Small intestine (tissue), 7 donors: Measurements from ENCODE around the gene ADAMTS2. TPM values are rescaled to one million over a fixed set of nuclear protein-coding genes. Genes with fewer than 3 reads are reported as not detected.
"Not testable (repeated sequence)": the region's sequence is repeated elsewhere in the genome, so short reads cannot be mapped to it uniquely, and the experiment has no call there.

Source experiments
- DNase-seq, 2 donors: peaks; one replicate each; pipeline versions ENCODE4 v3.0.0 to v3.0.0-alpha.2; 2013
- FAIRE-seq: peaks from 2 replicates; lab custom pipeline; 2012; peaks lifted over from hg19 to GRCh38; lab: Jason Lieb, UNC
- H3K27ac ChIP-seq, 3 donors: one replicate each; pipeline ENCODE4 v1.5.1; 2013; ENCODE audit warnings: low read length in 2 of 3, mild to moderate bottlenecking in 2 of 3, control low read depth in 1 of 3, inconsistent platforms in 1 of 3, low read depth in 1 of 3, moderate library complexity in 1 of 3
- H3K27me3 ChIP-seq, 3 donors: one replicate each; pipeline ENCODE4 v1.6.1; 2013; ENCODE audit warnings: low read length in 3 of 3, inconsistent platforms in 1 of 3; ENCODE audit not compliant: control insufficient read depth in 3 of 3, insufficient read depth in 3 of 3
- H3K36me3 ChIP-seq, 3 donors: one replicate each; pipeline ENCODE4 v1.6.1; 2013; ENCODE audit warnings: low read length in 3 of 3, inconsistent platforms in 1 of 3, low read depth in 1 of 3, mild to moderate bottlenecking in 1 of 3, moderate library complexity in 1 of 3; ENCODE audit not compliant: control insufficient read depth in 3 of 3, insufficient read depth in 2 of 3
- H3K4me1 ChIP-seq, 3 donors: one replicate each; pipeline ENCODE4 v1.6.1; 2013; ENCODE audit warnings: low read length in 2 of 3, inconsistent platforms in 1 of 3, low read depth in 1 of 3, mild to moderate bottlenecking in 1 of 3, moderate library complexity in 1 of 3; ENCODE audit not compliant: control insufficient read depth in 3 of 3, insufficient read depth in 2 of 3
- H3K4me3 ChIP-seq, 3 donors: one replicate each; pipeline ENCODE4 v1.5.1; 2013; ENCODE audit warnings: low read length in 3 of 3, control low read depth in 1 of 3, inconsistent platforms in 1 of 3, low read depth in 1 of 3, mild to moderate bottlenecking in 1 of 3, moderate library complexity in 1 of 3
- H3K9me3 ChIP-seq, 2 donors: one replicate each; pipeline ENCODE4 v1.6.1; 2013; ENCODE audit warnings: low read depth in 1 of 2, low read length in 1 of 2; ENCODE audit not compliant: control insufficient read depth in 2 of 2, insufficient read depth in 1 of 2
- WGBS, 3 donors: extraction: QIAGEN DNeasy Blood & Tissue Kit; methylation state at CpG; one replicate each; pipeline ENCODE4 v1.1.7; 2013; 5-methylcytosine and 5-hydroxymethylcytosine counted together
- polyA plus RNA-seq, 4 donors: library from polyadenylated mRNA; stranded (reverse) in 3 of 4; unstranded in 1 of 4; fragments of 200-250 nt in 3 of 4; fragments of 120-200 nt in 1 of 4; gene quantifications; one replicate each; pipeline versions ENCODE4 v1.2.1 to v1.2.3, GENCODE V29; 2013
- donor health status: healthy with polysubstance abuse.
- donor health status: control.
- donor health status: control.
- donor health status: Bipolar disorder and iron deficiency.
- donor health status: healthy.

Gene ADAMTS2
- polyA plus RNA-seq, 4 donors = 0.22 to 6.3 (median 2.4) TPM

DNA sequence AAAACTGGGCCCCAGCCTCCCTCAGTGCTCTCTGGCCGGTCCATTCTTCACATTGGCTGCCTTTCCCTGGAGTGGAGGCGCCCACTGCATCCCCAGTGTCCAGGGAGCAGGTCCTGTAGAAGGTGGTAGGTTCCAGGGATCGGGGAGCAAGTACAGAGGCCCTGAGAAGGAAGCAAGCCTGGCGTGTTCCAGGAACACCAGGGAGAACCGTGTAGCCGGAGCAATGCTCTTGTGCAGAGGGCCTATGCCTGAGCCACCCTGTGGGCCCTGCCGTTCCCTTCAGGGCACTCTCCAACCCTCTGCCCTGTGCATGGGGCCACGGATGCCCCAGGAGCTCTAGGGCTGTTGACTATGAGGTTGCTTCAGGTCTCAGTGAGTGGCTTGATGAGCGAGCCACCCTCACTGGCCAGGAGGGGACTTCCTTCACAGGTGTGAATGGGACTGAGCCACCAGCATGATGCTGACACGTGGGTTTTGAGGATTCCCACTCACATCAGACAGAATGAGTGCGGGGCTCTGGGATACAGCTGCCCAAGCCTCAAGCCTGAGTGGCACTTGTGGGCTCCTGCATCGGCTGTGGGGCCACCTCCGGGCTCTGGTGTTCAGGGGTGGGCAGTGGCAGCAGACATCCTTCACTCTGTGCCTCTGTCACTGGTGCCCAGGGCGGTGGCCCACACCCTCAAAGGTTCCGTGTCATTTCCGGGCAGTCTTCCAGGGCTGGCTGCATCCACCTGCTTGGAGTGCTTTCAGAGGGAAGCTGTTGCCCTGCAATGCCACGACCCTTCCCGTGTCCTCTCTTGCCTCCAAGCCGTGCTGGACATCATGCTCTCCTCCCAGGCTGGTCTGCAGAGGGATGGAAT, 54.4 kb downstream of the ADAMTS2 start:
- no peak overlapping the region for H3K4me3 ChIP-seq
- FAIRE-seq = no peak

GRCh38 chr5:179289756-179290385, 55.4 kb downstream of the ADAMTS2 start:
- Histone ChIP-seq H3K27ac (no peak overlapping the region), H3K9me3 (no peaks in the 10 kb centered on the region), H3K4me1 (no peaks in the 10 kb centered on the region), H3K4me3 (no peak overlapping the region), H3K27me3 (no peaks in the 10 kb centered on the region), H3K36me3 (no peaks in the 10 kb centered on the region)
- no peak for FAIRE-seq
- 76 to 82% (median 77%) methylated on average over 13 of the region's 13 CpGs for WGBS, 3 donors
- no peak for DNase-seq

More for the DNA sequence above, 54.4 kb downstream of the ADAMTS2 start:
- Histone ChIP-seq H3K27me3 (no peaks in the 10 kb centered on the region), H3K36me3 (no peaks in the 10 kb centered on the region), H3K4me1 (no peaks in the 10 kb centered on the region), H3K27ac (no peak overlapping the region), H3K9me3 (no peaks in the 10 kb centered on the region)
- no peak for DNase-seq
- 61 to 84% (median 67%) methylated on average over 19 of the region's 19 CpGs for whole genome bisulfite sequencing, 3 donors

GRCh38 chr5:179288809-179289185, 56.5 kb downstream of the ADAMTS2 start:
- 74 to 89% (median 81%) methylated on average over 11 of the region's 11 CpGs for WGBS, 3 donors
- Histone ChIP-seq H3K4me3 (no peak overlapping the region), H3K27me3 (no peaks in the 10 kb centered on the region), H3K36me3 (no peaks in the 10 kb centered on the region), H3K9me3 (no peaks in the 10 kb centered on the region), H3K27ac (no peak overlapping the region), H3K4me1 (no peaks in the 10 kb centered on the region)
- no peak for DNase-seq
- FAIRE-seq = no peak

GRCh38 chr5:179288101-179288808, 57.0 kb downstream of the ADAMTS2 start:
- no peak overlapping the region for H3K4me3 ChIP-seq
- H3K9me3 ChIP-seq = no peaks in the 10 kb centered on the region
- WGBS, 3 donors = 73 to 78% (median 77%) methylated on average over 18 to 21 of the region's 21 CpGs
- no peak for DNase-seq
- no peaks in the 10 kb centered on the region for H3K4me1 ChIP-seq
- no peaks in the 10 kb centered on the region for H3K27me3 ChIP-seq
- H3K36me3 ChIP-seq = no peaks in the 10 kb centered on the region
- H3K27ac ChIP-seq = no peak overlapping the region
- no peak for FAIRE-seq

DNA sequence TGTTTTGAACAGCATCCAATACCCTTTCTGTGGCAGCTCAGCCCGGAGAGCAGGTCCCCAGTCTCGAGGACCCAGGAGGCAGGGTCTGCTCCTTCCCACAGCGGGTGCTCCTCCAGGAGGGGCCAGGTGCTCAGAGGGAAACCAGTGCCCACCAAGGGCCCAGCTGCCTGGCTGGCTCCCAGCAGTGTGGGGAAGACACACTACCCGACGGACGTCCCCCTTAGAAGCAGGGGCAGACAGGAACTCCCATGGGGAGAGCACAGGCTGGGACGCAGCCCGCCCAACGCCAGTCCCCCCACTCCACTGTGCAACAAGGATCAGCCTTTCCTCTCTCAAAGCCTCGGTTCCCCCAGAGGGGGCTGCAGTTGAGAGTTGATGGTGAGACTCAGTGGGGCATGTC, 57.6 kb downstream of the ADAMTS2 start:
- H3K4me1 ChIP-seq = no peaks in the 10 kb centered on the region
- no peak overlapping the region for H3K27ac ChIP-seq
- no peaks in the 10 kb centered on the region for H3K9me3 ChIP-seq
- 72 to 82% (median 73%) methylated on average over 10 of the region's 10 CpGs for WGBS, 3 donors
- H3K36me3 ChIP-seq = no peaks in the 10 kb centered on the region
- H3K27me3 ChIP-seq = no peaks in the 10 kb centered on the region
- FAIRE-seq = no peak
- no peak overlapping the region for H3K4me3 ChIP-seq
- DNase-seq = no peak

DNA sequence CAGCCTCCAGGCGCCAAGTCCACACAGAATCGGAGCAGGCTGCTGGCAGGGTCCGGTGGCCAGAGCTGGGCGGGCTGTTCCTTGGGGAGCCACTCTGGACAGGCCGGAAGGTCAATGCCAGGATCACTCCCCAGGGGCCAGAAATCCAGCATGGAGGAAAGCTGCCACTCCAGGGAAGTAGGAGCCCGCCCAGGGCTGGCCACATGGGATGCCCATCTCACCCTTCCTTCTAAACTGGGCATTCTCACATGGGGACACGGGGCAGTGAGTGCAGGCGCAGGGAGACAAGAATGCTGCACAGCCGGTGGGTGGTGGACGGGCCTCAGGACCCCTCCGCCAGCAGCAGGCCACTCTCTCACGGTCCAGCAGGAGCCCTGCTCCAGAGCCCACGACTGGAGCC, 58.2 kb downstream of the ADAMTS2 start:
- Histone ChIP-seq H3K27me3 (no peaks in the 10 kb centered on the region), H3K4me1 (no peaks in the 10 kb centered on the region), H3K36me3 (no peaks in the 10 kb centered on the region), H3K4me3 (no peak overlapping the region), H3K9me3 (no peaks in the 10 kb centered on the region), H3K27ac (no peak overlapping the region)
- no peak for FAIRE-seq
- 79 to 83% (median 81%) methylated on average over 11 to 13 of the region's 13 CpGs for WGBS, 3 donors
- DNase-seq = no peak

GRCh38 chr5:179285776-179286162, 59.5 kb downstream of the ADAMTS2 start:
- not testable (repeated sequence) for H3K4me1 ChIP-seq, H3K36me3 ChIP-seq, H3K4me3 ChIP-seq, H3K27ac ChIP-seq, H3K9me3 ChIP-seq, H3K27me3 ChIP-seq, FAIRE-seq, DNase-seq
- 83 to 87% (median 84%) methylated on average over 11 of the region's 11 CpGs for WGBS, 3 donors

DNA sequence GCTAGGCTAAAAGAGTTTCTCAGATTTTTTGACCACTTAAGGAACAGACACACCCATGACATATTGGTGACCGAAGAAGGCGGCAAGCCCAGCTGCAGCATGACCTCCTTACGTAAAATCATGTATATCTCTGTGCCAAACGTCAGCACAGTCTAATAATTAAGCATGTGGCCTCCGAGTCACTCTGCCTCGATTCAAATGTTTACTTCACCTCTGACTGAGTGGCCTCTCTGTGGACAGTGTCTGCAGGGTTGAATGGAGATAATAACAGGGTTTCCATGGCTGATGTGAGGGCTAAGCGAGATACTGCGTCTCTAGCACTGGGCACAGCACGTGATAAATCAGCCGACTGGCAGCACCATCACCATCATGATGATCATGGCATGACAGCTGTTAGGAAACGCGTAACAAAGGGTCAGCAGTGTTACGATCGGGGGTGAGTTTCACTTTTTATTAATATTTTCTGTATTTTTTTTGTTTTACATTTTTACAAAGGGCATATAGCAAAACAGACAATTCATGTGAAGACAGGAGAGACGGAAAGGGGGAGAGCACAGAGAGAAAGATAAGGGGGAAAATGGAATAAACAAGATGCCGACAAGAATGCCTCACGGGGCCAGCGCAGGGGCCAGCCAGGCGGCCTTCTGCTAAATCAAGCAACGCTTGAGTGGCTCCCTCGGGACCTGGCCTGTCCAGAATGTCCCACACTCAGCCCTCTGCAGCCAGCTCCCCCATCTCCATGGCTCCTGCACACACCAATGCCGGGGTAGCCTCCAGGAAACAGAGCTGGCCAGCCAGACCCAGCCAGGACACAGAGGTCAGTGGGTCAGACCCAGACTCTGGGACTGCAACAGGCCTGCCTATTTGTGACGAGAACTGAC, 60.3 kb downstream of the ADAMTS2 start:
- Histone ChIP-seq H3K4me1 (no peaks in the 10 kb centered on the region), H3K27ac (no peak overlapping the region), H3K4me3 (no peak overlapping the region), H3K27me3 (no peaks in the 10 kb centered on the region), H3K9me3 (no peaks in the 10 kb centered on the region), H3K36me3 (no peaks in the 10 kb centered on the region)
- no peak for FAIRE-seq
- DNase-seq = no peak
- 60 to 69% (median 68%) methylated on average over 22 to 23 of the region's 23 CpGs for WGBS, 3 donors
